Stimulated activated CD8-positive, alpha-beta memory T cell treated with anti-CD3 and anti-CD28 coated beads, Interleukin-7, amount 100 ng/mL, for 24 hours (primary cell): ENCODE results near the gene MED9.
"Not testable (repeated sequence)": the region's sequence is repeated elsewhere in the genome, so short reads cannot be mapped to it uniquely, and the experiment has no call there.

Experiments used
- DNase-seq: peaks from one replicate; pipeline ENCODE4 v3.0.0-alpha.2; 2020; ENCODE audit warnings: low read depth

Gene MED9

GRCh38 chr17:17455173-17455572 lies 21.6 kb upstream of the MED9 start:
- DNase-seq = no peak

GRCh38 chr17:17456251-17456650 lies 20.5 kb upstream of the MED9 start:
- no peak for DNase-seq

GRCh38 chr17:17457680-17458079 lies 19.1 kb upstream of the MED9 start:
- no peak for DNase-seq

- no peak for DNase-seq
These were observed 16.8 kb upstream of the MED9 start for GRCh38 chr17:17460038-17460437.

GRCh38 chr17:17462048-17462824 lies 14.6 kb upstream of the MED9 start:
- no peak for DNase-seq

GRCh38 chr17:17463821-17464220 lies 13.0 kb upstream of the MED9 start:
- DNase-seq = no peak

- not testable (repeated sequence) for DNase-seq
These were observed 10.9 kb upstream of the MED9 start for GRCh38 chr17:17465878-17466277.

- DNase-seq = no peak
These were observed 10.3 kb upstream of the MED9 start for GRCh38 chr17:17466511-17466910.

- DNase-seq = no peak
These were observed 9.8 kb upstream of the MED9 start for GRCh38 chr17:17467016-17467415.

- DNase-seq = no peak
These were observed 9.1 kb upstream of the MED9 start for GRCh38 chr17:17467720-17468119.

GRCh38 chr17:17468217-17469010 lies 8.4 kb upstream of the MED9 start:
- DNase-seq = no peak

- no peak for DNase-seq
These were observed 7.4 kb upstream of the MED9 start for GRCh38 chr17:17469358-17469757.

GRCh38 chr17:17469996-17470395 lies 6.8 kb upstream of the MED9 start:
- no peak for DNase-seq

GRCh38 chr17:17472333-17472920 lies 4.4 kb upstream of the MED9 start:
- no peak for DNase-seq

GRCh38 chr17:17474341-17474740 lies 2.5 kb upstream of the MED9 start:
- DNase-seq = no peak

GRCh38 chr17:17479209-17479608 lies 2.4 kb downstream of the MED9 start:
- DNase-seq = no peak

- DNase-seq = no peak
These were observed 3.9 kb downstream of the MED9 start for GRCh38 chr17:17480593-17481148.

- DNase-seq = no peak
These were observed 5.1 kb downstream of the MED9 start for GRCh38 chr17:17481860-17482259.

- DNase-seq = no peak
These were observed 7.7 kb downstream of the MED9 start for GRCh38 chr17:17484451-17484899.

GRCh38 chr17:17485420-17485819 lies 8.6 kb downstream of the MED9 start:
- no peak for DNase-seq

GRCh38 chr17:17486416-17486815 lies 9.6 kb downstream of the MED9 start:
- DNase-seq = not testable (repeated sequence)

- no peak for DNase-seq
These were observed 11.2 kb downstream of the MED9 start for GRCh38 chr17:17487998-17488397.

GRCh38 chr17:17491031-17491471 lies 14.3 kb downstream of the MED9 start:
- DNase-seq = no peak
